CD4-positive, alpha-beta T cell treated with Interleukin-4 for 4 hours (primary cell): Measurements from ENCODE around the gene BCL2.
A peak's percentile ranks its signal among the peaks of the same experiment; 100 is the strongest.

Experiments used
- DNase-seq: peaks from one replicate; pipeline ENCODE4 v3.0.0-alpha.2; 2020

BCL2 gene

GRCh38 chr18:63154350-63155152 lies 165.0 kb downstream of the BCL2 start:
- DNase-seq: no peak

GRCh38 chr18:63152791-63153190 lies 166.8 kb downstream of the BCL2 start:
- DNase-seq: no peak

GRCh38 chr18:63152096-63152495 lies 167.5 kb downstream of the BCL2 start:
- peak; percentile 87 for DNase-seq

GRCh38 chr18:63151539-63151938 lies 168.0 kb downstream of the BCL2 start:
- DNase-seq: no peak

DNA sequence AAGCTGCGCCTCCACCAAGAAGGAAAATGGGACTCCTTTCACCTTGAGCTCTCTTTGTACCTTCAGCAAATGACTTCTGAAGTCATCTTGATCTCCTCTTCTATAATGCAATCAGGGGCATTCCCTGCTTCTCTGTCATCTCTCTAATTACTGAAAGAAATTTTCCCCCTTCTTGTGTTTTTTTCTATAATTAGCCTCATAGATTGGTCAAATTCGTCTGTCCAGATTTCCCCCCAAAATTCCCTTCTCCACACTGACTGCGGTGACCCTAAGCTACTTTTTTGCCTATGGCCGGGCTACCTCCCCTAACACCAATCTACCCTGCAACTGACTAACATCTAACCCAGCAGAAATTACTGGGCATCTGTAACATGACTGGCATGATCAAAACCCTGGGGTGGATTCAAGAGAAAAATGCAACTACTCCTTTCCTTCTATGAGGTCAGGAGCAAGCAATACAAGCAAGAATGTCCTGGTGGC lies 168.6 kb downstream of the BCL2 start:
- no peak for DNase-seq

DNA sequence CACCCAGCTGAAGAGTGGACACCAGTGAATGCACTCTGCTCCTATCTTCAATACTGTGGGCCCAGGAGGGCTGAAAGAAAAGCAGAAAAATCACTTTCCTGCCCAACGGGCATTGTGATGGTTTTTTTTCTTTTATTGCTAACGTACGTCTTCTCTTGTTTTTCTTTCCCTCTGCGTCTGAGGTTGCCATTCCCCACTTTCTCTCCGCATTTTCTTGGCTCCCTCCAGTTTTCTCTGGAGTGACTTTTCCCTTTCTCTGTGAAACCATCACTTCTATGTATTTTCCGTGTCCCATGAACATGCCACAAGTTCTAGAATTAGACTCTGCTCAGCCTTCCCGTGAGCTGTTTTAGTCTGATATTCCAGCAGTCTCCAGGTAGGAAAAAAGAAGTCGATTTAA lies 169.2 kb downstream of the BCL2 start:
- no peak for DNase-seq

GRCh38 chr18:63149302-63149587 lies 170.3 kb downstream of the BCL2 start:
- DNase-seq: no peak

DNA sequence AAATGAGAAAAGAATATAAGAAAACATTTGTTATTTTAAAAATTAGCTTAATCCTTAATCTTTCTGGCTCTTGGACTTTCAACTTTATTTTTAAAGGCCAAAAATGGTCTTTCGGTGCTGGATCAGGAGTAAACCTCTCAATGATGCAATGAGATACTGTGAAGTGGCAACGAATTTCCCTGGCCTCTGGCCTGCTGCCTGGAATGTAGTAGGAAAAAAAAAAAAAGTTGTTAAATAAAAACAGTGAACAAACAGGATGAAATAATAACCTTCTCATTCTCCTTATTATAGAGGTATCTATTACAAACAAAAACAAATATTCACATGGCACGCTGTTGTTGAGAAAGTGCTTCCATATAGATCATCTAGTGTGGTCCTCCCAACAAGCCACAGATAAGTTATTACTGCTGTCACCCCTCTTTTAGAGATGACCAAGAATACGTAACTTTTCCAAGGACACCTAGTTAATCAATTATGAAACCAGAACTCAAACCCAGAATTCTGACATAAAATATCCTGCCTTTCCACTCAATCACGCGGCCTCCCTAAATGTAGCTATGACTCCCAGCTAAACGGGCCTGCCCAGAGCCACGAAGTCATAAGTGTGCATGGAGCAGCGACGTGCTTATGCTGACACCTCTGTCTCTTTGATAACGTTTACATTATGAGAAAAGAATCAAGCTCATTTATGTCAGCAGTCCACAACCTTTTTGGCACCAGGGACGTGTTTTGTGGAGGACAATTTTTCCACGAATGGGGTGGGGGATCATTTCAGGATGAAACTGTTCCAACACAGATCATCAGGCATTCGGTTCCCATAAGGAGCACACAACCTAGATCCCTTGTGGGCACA lies 170.9 kb downstream of the BCL2 start:
- DNase-seq: no peak

DNA sequence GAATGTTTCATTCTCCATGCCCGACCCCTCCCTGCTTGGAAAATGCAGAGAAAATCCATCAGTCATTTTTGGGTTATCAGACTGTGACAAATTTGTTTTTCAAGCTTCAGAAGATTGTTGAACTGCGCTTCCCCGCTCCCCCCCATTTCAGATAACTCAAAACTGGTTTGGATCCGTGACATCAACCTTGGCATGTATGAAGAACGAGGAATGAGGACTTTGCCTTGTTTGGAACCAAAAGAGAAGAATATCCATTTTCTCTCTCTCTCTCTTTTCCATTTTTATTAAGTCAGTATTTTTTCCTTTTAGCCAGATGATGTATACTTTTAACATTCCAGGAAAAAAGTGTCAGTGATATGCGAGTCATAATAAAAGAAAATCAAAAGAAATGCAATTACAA lies 171.6 kb downstream of the BCL2 start:
- no peak for DNase-seq

GRCh38 chr18:63146828-63147409 lies 172.7 kb downstream of the BCL2 start:
- DNase-seq: no peak

- no peak for DNase-seq
These were observed 173.6 kb downstream of the BCL2 start for GRCh38 chr18:63145851-63146555.

GRCh38 chr18:63145166-63145850 lies 174.3 kb downstream of the BCL2 start:
- no peak for DNase-seq

DNA sequence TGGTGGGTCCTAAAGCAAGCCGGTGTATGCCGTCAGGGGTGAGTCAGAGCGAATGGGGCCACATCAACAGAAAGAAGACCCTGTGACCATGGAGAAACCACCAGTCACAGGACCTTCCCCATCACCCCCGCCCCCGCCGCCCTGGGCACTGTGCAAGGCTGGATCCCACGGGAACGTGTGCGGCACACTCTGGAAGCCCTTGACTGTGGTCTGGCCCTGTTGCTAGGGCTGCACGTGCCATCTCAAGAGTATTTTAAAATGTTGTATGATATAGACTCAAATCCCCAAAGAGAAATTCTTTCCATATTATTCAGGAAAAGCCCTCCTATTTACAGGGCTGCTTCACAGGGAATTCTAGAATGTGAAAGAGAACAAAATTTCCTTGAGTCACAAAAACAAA lies 174.8 kb downstream of the BCL2 start:
- DNase-seq: no peak

- no peak for DNase-seq
These were observed 176.2 kb downstream of the BCL2 start for GRCh38 chr18:63143330-63143771.

- no peak for DNase-seq
These were observed 176.9 kb downstream of the BCL2 start for GRCh38 chr18:63142594-63143225.

DNA sequence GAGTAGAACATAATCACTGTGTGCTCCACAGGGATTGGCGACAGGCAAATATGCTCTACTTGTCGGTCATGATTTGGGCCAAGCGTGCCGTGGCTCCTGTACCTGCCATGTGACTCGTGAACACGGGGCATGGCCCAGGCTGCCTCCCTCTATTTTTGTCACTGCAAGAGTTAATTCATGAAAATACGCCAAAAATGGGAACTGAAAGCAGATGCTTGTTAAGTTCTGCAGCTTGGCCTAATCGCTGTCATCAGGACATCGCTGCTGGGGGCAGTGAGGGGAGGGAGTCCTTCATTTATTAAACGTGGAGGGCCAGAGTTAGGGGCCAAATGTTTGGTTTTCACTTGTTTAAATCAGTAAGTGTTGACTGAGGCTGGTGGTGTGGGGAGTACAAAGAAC lies 177.8 kb downstream of the BCL2 start:
- DNase-seq: no peak

GRCh38 chr18:63140997-63141777 lies 178.4 kb downstream of the BCL2 start:
- no peak for DNase-seq

DNA sequence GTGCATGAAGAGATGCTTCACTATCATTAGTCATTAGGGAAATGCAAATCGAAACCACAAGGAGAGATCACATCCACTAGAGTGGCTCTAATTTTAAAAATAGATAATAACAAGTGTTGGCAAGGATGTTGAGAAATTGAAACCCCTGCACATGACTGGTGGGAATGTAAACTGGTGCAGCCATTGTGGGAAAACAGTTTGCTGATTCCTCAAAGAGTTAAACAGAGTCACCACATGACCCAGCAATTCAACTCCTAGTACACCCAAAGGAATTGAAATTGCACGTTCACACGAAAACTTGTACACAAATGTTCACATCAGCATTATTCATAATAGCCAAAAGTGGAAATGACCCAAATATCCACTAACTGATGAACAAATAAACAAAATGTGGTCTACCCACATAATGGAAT lies 179.5 kb downstream of the BCL2 start:
- DNase-seq: no peak

- DNase-seq: no peak
These were observed 180.9 kb downstream of the BCL2 start for GRCh38 chr18:63138436-63139340.

DNA sequence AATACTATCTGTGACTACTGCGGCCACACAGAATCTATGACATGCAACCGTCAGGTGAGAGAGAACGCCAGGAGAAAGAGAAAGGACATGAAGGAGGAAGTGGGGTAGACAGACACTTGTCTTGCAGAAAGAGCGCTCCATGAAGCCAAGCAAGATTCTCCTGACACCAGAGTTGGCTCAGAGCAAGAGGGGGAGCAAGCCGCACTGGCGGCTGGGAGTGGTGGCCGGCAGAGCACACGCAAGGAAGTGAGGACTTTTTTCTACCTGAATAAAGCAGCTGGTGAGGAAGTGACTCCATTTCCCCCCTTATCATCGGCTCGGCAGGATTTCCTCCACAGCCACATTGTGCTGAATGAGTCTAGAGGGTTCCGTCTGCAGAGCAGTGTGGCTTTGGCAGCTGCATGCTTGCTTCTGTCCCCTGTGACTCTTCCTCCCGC lies 181.6 kb downstream of the BCL2 start:
- peak; percentile 75 for DNase-seq
